ENCODE results near the gene GNGT2. TPM values are rescaled to one million over a fixed set of nuclear protein-coding genes. Genes with fewer than 3 reads are reported as not detected.

GNGT2 gene
- polyA plus RNA-seq, 1 of the 3 experiments (the other 2 are of a cell fraction) = 11.0 TPM

DNA sequence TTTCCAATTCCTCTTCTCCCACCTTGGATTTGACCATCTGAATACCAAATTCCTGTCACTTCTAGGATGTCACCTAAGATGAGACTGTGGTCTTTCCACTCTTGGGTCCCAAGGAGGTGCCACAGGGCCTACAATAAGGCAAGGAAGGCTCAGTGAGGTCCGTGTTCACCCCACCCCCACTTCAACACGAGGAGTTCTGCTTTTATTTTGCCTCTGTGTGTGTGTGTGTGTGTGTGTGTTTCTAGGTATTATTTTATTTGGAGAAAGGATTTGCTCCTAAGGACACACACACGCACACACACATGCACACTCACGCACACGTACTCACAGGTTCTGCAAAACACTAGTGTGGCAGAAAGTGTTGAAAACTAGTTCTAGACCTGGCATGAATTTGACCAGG lies 44.8 kb upstream of the GNGT2 start:
- no peak overlapping the region for H3K4me2 ChIP-seq
- no peak overlapping the region for H3K9ac ChIP-seq
- peaks cover 2 to 4% of the 10 kb centered on the region in 2 experiments; a peak in 1 of 4 replicates for H3K4me1 ChIP-seq (ENCODE audit: control insufficient read depth in 1 of 2, insufficient read depth in 2 of 2, low read depth in 1 of 2, low read length in 1 of 2)
- no peak for TF ChIP-seq NFIC (IDR thresholded peaks at IDR 0.05; ENCODE audit: borderline replicate concordance)
- TF ChIP-seq TAF1 (IDR thresholded peaks at IDR 0.05; ENCODE audit: borderline replicate concordance, low read depth, low read length) = no peak
- TF ChIP-seq POLR2AphosphoS5 (IDR thresholded peaks at IDR 0.05; ENCODE audit: low read depth, low read length) = no peak
- TF ChIP-seq, protein P1, sequence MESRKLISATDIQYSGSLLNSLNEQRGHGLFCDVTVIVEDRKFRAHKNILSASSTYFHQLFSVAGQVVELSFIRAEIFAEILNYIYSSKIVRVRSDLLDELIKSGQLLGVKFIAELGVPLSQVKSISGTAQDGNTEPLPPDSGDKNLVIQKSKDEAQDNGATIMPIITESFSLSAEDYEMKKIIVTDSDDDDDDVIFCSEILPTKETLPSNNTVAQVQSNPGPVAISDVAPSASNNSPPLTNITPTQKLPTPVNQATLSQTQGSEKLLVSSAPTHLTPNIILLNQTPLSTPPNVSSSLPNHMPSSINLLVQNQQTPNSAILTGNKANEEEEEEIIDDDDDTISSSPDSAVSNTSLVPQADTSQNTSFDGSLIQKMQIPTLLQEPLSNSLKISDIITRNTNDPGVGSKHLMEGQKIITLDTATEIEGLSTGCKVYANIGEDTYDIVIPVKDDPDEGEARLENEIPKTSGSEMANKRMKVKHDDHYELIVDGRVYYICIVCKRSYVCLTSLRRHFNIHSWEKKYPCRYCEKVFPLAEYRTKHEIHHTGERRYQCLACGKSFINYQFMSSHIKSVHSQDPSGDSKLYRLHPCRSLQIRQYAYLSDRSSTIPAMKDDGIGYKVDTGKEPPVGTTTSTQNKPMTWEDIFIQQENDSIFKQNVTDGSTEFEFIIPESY (IDR thresholded peaks at IDR 0.05; ENCODE audit: borderline replicate concordance, low read depth) = no peak
- TF ChIP-seq, protein P2, sequence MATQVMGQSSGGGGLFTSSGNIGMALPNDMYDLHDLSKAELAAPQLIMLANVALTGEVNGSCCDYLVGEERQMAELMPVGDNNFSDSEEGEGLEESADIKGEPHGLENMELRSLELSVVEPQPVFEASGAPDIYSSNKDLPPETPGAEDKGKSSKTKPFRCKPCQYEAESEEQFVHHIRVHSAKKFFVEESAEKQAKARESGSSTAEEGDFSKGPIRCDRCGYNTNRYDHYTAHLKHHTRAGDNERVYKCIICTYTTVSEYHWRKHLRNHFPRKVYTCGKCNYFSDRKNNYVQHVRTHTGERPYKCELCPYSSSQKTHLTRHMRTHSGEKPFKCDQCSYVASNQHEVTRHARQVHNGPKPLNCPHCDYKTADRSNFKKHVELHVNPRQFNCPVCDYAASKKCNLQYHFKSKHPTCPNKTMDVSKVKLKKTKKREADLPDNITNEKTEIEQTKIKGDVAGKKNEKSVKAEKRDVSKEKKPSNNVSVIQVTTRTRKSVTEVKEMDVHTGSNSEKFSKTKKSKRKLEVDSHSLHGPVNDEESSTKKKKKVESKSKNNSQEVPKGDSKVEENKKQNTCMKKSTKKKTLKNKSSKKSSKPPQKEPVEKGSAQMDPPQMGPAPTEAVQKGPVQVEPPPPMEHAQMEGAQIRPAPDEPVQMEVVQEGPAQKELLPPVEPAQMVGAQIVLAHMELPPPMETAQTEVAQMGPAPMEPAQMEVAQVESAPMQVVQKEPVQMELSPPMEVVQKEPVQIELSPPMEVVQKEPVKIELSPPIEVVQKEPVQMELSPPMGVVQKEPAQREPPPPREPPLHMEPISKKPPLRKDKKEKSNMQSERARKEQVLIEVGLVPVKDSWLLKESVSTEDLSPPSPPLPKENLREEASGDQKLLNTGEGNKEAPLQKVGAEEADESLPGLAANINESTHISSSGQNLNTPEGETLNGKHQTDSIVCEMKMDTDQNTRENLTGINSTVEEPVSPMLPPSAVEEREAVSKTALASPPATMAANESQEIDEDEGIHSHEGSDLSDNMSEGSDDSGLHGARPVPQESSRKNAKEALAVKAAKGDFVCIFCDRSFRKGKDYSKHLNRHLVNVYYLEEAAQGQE (IDR thresholded peaks at IDR 0.05; ENCODE audit: low read depth, low read length) = no peak
- no peak for TF ChIP-seq FOSL2 (IDR thresholded peaks at IDR 0.05; ENCODE audit: borderline replicate concordance, low read depth)
- no peak for TF ChIP-seq MXI1 (IDR thresholded peaks at IDR 0.05; ENCODE audit: low read depth, low read length)
- ChIA-PET POLR2A (no interaction called here), CTCF (interaction anchor here (1.6 kb wide), 1 partner anchor 36 kb away, joined by 5 read pairs; no protein-coding TSS in a partner anchor)
- peaks cover 4% of the 10 kb centered on the region for H3F3A ChIP-seq (replicated peaks; ENCODE audit: insufficient read depth)
- H2AFZ ChIP-seq (ENCODE audit: low read depth) = no peak overlapping the region
- WGBS (ENCODE audit: low lambda C conversion rate) = 61% methylated on average over 5 of the region's 5 CpGs
- H3K9me3 ChIP-seq = no peaks in the 10 kb centered on the region
- no peaks in the 10 kb centered on the region for H3K9me2 ChIP-seq
- no peak for DNase-seq
- no peaks in the 10 kb centered on the region for H3K79me2 ChIP-seq (ENCODE audit: insufficient read depth)
- no peak overlapping the region for H3K4me3 ChIP-seq (ENCODE audit: low read depth in 2 of 2, low read length in 1 of 2)
- no peaks in the 10 kb centered on the region for H4K20me1 ChIP-seq (ENCODE audit: insufficient read depth)
- H3K27ac ChIP-seq (ENCODE audit: low read depth in 2 of 2, low read length in 1 of 2) = no peak overlapping the region
- H3K27me3 ChIP-seq (ENCODE audit: insufficient read depth) = peaks cover 4% of the 10 kb centered on the region; the same call in 1 of the 2 replicates
- H3K36me3 ChIP-seq (replicated peaks in 1 of 2; ENCODE audit: control insufficient read depth in 1 of 2, insufficient read depth in 2 of 2, low read length in 1 of 2) = no peaks in the 10 kb centered on the region

DNA sequence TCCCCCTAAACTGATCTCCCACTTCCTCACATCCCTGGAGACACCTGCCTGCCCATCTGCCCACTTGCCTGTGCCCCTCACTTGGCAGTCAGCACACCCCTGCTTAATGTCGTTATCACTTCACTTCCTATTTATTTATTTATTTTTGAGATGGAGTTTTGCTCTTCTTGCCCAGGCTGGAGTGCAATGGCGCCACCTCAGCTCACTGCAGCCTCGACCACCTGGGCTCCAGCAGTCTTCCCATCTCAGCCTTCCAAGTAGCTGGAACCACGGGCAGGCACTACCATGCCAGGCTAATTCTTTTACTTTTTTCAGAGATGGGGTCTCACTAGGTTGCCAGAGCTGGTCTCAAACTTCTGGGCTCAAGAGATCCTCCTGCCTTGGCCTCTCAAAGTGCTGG lies 43.7 kb upstream of the GNGT2 start:
- Histone ChIP-seq H3F3A (replicated peaks; ENCODE audit: insufficient read depth) (peaks cover 4% of the 10 kb centered on the region), H3K9ac (no peak overlapping the region), H3K9me2 (no peaks in the 10 kb centered on the region), H2AFZ (ENCODE audit: low read depth) (no peak overlapping the region), H4K20me1 (ENCODE audit: insufficient read depth) (no peaks in the 10 kb centered on the region), H3K4me1 (ENCODE audit: control insufficient read depth in 1 of 2, insufficient read depth in 2 of 2, low read depth in 1 of 2, low read length in 1 of 2) (no peaks in the 10 kb centered on the region), H3K4me3 (ENCODE audit: low read depth in 2 of 2, low read length in 1 of 2) (no peak overlapping the region), H3K9me3 (no peaks in the 10 kb centered on the region), H3K27me3 (ENCODE audit: insufficient read depth) (peaks cover 9% of the 10 kb centered on the region; the same call in 1 of the 2 replicates), H3K4me2 (no peak overlapping the region), H3K79me2 (ENCODE audit: insufficient read depth) (no peaks in the 10 kb centered on the region), H3K27ac (ENCODE audit: low read depth in 2 of 2, low read length in 1 of 2) (no peak overlapping the region), H3K36me3 (replicated peaks in 1 of 2; ENCODE audit: control insufficient read depth in 1 of 2, insufficient read depth in 2 of 2, low read length in 1 of 2) (no peaks in the 10 kb centered on the region)
- WGBS (ENCODE audit: low lambda C conversion rate) = 49% methylated on average over 4 of the region's 4 CpGs
- DNase-seq = no peak
- CTCF ChIA-PET = interaction anchor here (0.7 to 1.6 kb wide), 4 partner anchors 26 to 156 kb away, joined by 3 to 6 read pairs (median 4); no protein-coding TSS in a partner anchor
- POLR2A ChIA-PET = interaction anchor here (0.6 kb wide), 1 partner anchor 454 kb away, joined by 3 read pairs; no protein-coding TSS in a partner anchor
- TF ChIP-seq, protein P3, sequence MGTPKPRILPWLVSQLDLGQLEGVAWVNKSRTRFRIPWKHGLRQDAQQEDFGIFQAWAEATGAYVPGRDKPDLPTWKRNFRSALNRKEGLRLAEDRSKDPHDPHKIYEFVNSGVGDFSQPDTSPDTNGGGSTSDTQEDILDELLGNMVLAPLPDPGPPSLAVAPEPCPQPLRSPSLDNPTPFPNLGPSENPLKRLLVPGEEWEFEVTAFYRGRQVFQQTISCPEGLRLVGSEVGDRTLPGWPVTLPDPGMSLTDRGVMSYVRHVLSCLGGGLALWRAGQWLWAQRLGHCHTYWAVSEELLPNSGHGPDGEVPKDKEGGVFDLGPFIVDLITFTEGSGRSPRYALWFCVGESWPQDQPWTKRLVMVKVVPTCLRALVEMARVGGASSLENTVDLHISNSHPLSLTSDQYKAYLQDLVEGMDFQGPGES (IDR thresholded peaks at IDR 0.05; ENCODE audit: low read depth, low read length) = no peak
- TF ChIP-seq TCF12 (IDR thresholded peaks at IDR 0.05) (no peak), GATA2 (CRISPR knock-in tag; IDR thresholded peaks at IDR 0.05) (no peak), FOXJ3 (CRISPR knock-in tag; IDR thresholded peaks at IDR 0.05) (no peak), NRF1 (IDR thresholded peaks at IDR 0.05; ENCODE audit: low read depth, low read length) (no peak), RXRA (IDR thresholded peaks at IDR 0.05; ENCODE audit: borderline replicate concordance, low read depth) (no peak)
- TF ChIP-seq, protein P2 (IDR thresholded peaks at IDR 0.05; ENCODE audit: low read depth, low read length) = no peak
- TF ChIP-seq, protein P1 (IDR thresholded peaks at IDR 0.05; ENCODE audit: borderline replicate concordance, low read depth) = no peak

Data from SK-N-SH (cell line).